Coronary artery (tissue), 2 donors: ENCODE results near the gene SLC6A12.
"Not testable (repeated sequence)": the region's sequence is repeated elsewhere in the genome, so short reads cannot be mapped to it uniquely, and the experiment has no call there.

ENCODE experiments used
- DNase-seq: peaks from one replicate; pipeline ENCODE4 v3.0.0-alpha.2; 2017; ENCODE audit warnings: low spot score
- H3K27ac ChIP-seq, 2 donors: fragments of 200-600 bp; sonication (generic); one replicate each; pipeline ENCODE4 v1.5.1; 2016 to 2019
- H3K4me3 ChIP-seq: fragments of 200-600 bp; sonication (generic); 2 replicates; pipeline ENCODE4 v1.5.1; 2016; ENCODE audit warnings: mild to moderate bottlenecking, moderate library complexity
- CTCF ChIP-seq: fragments of 200-600 bp; sonication (generic); IDR thresholded peaks from one replicate; pipeline ENCODE4 v1.5.1; 2019; ENCODE audit warnings: antibody characterized with exemption

The SLC6A12 gene

GRCh38 chr12:242496-242895, 28.5 kb upstream of the SLC6A12 start:
- no peak for DNase-seq
- TF ChIP-seq CTCF = no peak
- H3K4me3 ChIP-seq = no peak overlapping the region
- no peak overlapping the region for H3K27ac ChIP-seq

GRCh38 chr12:241266-241665, 27.3 kb upstream of the SLC6A12 start:
- DNase-seq = no peak
- TF ChIP-seq CTCF = no peak
- no peak overlapping the region for H3K27ac ChIP-seq
- no peak overlapping the region for H3K4me3 ChIP-seq

- no peak for TF ChIP-seq CTCF
- no peak for DNase-seq
- H3K4me3 ChIP-seq = no peak overlapping the region
These were observed 26.6 kb upstream of the SLC6A12 start for GRCh38 chr12:240566-240965.

GRCh38 chr12:238736-239398, 24.9 kb upstream of the SLC6A12 start:
- no peak overlapping the region for H3K27ac ChIP-seq
- TF ChIP-seq CTCF = no peak
- peak; percentile 19 for DNase-seq
- no peak overlapping the region for H3K4me3 ChIP-seq

More at GRCh38 chr12:240566-240965, 26.6 kb upstream of the SLC6A12 start:
- H3K27ac ChIP-seq = no peak overlapping the region

GRCh38 chr12:238116-238515, 24.2 kb upstream of the SLC6A12 start:
- TF ChIP-seq CTCF = no peak
- peak; percentile 43 for DNase-seq
- H3K27ac ChIP-seq = no peak overlapping the region
- H3K4me3 ChIP-seq = no peak overlapping the region

- Histone ChIP-seq H3K4me3 (no peak overlapping the region), H3K27ac (no peak overlapping the region)
- peak; percentile 31 for DNase-seq
- TF ChIP-seq CTCF = no peak
These were observed 23.3 kb upstream of the SLC6A12 start for GRCh38 chr12:237026-237815.

GRCh38 chr12:236445-236844, 22.5 kb upstream of the SLC6A12 start:
- Histone ChIP-seq H3K4me3 (no peak overlapping the region), H3K27ac (no peak overlapping the region)
- TF ChIP-seq CTCF = no peak

GRCh38 chr12:235967-236366, 22.0 kb upstream of the SLC6A12 start:
- H3K27ac ChIP-seq, DNase-seq, H3K4me3 ChIP-seq: not testable (repeated sequence)

More at GRCh38 chr12:236445-236844, 22.5 kb upstream of the SLC6A12 start:
- DNase-seq = peak; percentile 29
